ENCODE measurements around the gene RIMKLB.
"Not testable (repeated sequence)": the region's sequence is repeated elsewhere in the genome, so short reads cannot be mapped to it uniquely, and the experiment has no call there.

Gene RIMKLB

DNA sequence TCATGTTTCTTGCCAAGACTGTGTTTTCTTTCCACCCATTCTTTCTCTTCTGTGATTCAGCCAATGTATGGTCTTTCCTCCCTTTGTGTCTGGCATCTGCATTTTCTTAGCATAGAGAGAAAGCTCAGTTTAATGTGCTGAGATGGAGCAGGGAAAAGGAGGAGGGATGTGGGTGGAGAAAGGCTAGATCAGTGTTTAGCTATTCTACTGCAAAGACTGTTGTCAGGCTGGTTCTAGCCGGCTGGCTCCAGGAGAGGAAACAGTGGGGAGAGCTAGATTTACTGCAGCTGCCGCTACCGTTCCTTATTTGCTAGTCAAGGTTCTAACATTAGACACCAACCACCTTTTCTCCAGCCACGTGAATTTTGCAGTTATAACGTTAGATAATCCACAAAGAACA, 5.2 kb upstream of the RIMKLB start:
- peak; percentile 86 for DNase-seq (ENCODE audit: low spot score)

DNA sequence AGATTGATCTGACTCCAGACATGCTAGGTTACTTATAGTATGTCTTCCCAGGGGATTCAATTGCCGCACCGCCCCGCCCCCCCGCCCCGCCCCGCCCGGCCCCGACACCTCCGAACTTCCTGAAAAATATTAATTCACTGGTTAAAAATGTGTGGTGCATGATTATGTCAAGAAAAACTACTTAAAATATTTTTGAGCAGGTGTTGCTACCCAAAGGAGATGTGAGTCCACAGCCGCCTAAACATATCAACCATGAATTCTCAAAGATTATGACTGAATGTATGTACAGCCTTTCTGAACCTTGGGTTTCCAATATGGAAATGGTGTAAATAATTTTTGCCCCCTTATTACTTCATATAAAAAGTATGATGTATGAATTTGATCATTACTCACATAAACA, 2.7 kb upstream of the RIMKLB start:
- DNase-seq (ENCODE audit: low spot score) = no peak

DNA sequence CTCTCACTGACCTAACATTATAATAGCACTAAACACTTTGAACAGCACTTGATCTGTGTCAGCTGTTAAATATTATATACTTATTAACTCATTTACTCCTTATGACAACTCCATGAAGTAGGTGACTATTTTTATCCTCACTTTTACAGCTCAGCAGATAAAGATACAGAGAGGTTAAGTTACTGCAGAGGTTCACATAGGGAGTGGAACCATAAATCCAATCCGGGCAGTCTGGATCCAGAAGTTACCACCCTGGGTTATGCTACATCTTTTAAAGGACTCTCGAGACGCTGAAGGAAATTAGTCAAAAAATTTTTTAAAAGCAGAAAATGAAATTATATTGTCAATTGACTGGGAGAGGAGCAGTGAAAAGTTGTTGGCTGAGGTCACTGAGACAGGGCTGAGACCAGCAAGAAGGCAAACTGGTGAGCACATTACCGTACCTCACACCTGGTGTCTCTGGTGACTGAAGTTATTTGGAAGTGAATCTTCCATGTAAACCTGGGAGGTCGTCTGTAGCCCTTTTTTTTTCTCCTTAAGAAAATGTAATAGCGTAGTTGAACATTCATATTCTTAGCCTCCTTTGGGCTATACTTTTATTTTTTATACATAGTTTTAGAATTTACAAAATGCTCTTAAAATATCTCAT, 1.2 kb upstream of the RIMKLB start:
- DNase-seq (ENCODE audit: low spot score) = no peak

DNA sequence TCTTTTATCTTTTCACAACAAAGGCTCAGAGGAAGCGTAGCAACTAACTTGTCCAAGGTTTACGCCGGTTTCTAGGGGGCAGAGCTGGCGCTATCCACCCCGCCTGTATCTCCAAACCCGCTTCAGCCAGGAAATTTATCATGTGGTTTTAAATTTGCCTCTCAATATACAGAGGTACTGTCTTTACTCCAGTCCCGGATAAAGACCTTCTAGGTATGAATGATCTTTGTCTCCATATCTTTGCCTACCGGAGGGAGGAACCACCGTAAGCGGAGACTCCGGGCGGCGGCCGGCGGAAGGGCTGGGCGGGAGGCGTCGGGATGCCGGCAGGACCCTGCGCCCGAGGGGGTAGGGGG, 693 bp upstream of the RIMKLB start:
- peak; percentile 48 for DNase-seq (ENCODE audit: low spot score)

DNA sequence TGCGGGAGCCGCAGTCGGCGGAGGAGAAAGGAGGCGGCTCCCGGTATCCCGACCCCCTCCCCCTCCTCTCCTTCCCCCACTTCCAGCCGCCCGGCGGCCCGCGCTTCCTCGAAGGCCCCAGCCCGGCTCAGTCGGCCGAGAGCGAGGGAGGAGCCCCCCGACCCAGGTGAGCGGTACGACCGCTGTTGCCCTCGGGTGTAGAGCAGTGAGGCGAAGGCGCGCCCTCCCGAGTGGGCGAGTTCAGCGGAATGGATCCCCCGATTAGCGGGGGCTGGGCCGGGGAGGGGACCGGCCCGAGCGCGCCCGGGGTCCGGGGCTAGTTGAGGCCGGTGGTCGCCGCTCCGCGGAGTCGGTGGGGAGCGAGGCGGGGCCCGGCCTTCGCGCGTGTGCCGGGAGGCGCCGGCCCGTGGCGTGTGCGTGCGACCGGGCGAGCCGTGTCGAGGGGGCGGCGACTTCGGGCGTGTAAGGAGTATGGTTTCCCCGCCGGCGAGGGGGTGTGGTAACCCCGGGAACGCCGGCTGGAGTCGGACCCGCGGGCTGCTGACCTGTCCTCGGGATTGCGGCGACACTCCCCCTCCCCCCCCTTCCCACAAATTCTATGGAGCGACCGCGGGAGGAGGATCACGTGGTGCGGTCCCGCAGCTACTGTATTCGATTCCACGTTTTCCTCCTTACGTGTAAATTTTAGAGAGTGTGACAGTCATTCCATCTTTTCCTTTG, 501 bp downstream of the RIMKLB start:
- DNase-seq (ENCODE audit: low spot score) = no peak

DNA sequence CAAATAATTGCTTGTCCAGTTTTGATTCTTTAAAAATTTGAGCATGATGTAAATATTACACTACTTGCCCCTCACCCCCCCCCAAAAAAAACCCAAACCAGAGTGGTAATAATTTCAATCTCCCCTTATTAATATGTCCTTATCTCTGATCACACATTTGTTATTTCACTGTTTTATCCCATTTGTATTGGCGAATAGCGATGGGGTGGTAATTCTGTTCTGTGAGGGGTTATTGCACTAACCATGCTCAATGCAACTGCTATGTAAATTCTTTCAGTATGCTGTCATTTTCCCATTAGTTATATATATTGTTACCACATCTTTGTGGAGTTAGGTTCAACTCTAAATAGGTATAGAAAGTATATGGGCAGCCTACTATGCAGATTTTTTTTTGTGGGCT, 1.1 kb downstream of the RIMKLB start:
- no peak for DNase-seq (ENCODE audit: low spot score)

DNA sequence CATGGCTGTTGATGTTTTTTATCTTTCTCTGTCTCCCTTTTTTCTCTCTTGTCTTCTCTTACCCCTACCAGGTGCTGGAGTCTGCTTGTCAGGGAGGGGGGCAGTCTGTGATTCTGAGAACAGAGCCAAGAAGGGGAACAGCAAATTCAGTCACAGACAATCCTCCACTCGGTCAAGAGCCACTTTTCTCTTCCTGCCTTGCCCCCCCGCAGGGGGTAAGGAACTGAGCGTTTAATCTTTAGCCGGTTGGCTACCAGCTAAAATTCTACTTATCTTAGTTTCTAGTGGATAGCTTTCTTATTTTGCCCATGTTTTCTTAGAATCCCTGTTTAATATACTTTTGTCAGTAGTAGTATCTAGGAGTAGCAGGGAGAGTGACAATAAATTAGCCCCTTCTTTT, 1.9 kb downstream of the RIMKLB start:
- no peak for DNase-seq (ENCODE audit: low spot score)

DNA sequence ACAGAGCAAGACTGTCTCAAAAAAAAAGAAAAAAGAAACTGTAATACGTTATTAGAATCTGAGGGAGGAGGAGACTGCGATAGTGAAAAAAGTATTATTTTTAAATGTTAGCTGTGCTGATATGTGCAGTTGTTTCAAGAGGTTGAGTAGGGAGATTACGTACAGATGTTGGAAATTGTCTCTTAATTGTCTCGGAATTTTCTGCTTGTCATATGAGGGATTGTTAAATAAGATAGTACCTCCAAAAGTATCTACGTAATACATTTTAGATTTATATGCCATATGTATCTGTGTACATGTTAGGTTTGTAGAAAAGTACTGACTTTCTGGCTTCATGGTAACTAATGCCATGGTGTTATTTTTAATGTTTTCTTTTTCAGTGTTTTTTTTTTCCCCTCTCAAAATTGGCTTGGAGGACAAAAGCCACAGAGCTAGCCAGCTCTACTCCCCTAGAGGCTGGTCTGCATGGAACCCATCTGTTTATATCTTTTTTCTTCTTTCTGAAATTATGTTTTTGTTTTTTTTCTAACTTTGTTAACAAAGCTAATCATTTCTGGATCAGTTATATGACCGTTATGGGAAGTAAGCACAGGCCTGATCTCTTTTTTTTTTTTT, 3.4 kb downstream of the RIMKLB start:
- no peak for DNase-seq (ENCODE audit: low spot score)

DNA sequence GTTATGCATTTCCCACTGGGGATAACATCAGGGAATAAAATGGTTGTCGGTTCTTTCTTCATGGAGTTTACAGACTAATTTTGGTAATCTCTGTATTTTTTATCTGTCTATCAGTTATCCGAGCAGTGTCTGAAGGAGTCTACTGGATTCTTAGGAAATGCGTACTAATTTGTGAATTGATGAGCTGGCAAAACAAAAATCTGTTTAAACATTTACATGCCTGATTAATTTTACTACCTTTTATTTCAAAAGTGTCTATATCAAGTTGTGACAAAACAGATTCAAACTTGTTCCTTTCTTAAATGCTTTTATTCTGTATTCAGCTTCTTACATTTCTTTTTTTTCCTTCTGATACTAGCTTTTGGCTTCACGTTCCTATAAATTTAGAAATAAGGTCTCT, 4.4 kb downstream of the RIMKLB start:
- no peak for DNase-seq (ENCODE audit: low spot score)

DNA sequence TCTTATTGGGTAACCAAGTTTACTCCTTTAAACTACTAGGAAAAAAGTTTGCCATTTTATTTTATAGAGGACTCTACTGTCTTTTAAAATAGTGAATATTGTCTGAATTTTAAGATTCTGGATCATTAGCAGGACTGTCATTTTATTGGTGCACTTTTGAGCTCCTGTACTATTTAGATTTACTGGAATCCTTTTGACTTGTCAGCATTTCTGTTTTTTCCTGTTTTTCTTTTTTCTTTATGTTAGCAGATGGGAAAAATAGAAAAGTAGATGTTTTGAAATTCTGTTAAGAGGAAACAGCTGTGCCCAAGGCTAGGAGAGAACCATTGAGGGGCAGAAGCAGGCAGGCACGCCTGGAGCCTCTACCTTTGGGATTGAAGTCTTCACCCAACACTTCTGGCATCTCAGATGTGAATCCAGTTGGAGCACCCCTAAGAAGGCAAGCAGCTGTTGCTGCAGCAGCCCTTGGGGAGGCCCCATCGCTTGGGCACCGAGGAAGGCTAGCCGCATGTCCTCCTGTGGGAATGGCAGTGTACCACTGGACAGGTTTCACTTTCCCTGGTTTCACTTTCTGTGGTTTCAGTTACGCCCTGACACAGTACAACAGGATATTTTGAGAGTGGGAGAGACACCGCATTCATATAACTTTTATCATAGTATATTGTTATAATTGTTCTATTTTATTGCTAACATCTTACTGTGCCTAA, 11.5 kb downstream of the RIMKLB start:
- DNase-seq (ENCODE audit: low spot score) = no peak

DNA sequence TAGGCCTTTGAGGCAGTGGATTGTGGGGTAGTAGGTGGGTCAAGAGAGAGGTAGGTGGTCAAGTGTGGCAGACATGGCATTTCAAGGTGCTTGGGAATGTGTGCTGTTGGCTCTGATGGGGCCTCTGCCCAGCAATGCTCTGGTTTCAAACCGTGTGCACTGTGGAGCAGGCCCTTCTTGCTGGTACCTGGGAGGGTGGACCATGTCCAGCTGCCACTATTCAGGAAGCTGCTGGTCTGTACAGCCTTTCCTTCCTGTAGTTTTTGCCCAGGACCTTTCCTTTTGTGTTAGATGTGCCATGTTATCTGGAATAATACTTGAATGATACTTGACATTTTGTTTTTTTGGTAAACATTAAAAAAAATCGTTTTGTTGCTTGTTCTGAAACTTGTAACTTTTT, 14.8 kb downstream of the RIMKLB start:
- no peak for DNase-seq (ENCODE audit: low spot score)

DNA sequence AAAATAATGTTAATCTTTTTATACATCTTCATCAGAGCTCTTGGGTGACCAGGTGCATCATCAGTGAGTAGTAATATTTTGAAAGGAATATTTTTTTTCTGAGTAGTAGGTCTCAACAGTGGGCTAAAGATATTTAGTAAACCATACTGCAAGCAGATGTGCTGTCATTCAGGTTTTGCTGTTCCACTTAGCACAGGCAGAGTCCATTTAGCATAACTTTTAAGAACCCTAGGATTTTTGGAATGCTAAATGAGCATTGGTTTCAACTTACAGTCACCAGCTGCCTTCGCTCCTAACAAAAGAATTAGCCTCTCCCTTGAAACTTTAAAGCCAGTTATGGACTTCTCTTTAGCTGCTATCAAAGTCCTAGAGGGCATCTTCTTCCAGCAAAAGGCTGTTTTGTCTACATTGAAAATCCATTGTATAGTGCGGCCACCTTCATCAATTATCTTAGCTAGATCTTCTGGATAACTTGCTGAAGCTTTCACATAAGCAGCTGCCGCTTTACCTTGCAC, 24.6 kb downstream of the RIMKLB start:
- no peak for DNase-seq (ENCODE audit: low spot score)

DNA sequence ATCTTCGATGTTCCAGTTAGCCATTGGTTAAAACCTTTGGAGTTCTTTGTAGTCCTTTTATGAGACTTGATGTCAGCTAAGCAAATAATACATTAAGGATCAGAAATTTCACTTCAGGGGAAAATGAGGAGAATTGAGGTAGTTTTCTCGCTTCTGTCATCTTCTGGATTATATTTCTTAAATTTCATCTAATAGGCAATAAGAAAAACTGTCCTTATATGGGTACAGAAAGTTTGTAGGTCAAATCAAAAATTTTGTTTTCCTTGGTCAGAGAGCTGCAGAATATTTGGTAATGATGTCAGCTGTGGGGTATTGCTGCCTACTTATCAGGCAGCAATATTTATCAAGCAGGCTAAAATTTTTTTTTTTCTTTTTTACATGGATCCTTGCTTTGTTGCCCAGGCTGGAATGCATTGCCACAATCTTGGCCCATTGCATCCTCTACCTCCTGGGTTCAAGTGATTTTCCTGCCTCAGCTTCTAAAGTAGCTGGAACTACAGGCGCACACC, 37.1 kb downstream of the RIMKLB start:
- DNase-seq (ENCODE audit: low spot score) = no peak

DNA sequence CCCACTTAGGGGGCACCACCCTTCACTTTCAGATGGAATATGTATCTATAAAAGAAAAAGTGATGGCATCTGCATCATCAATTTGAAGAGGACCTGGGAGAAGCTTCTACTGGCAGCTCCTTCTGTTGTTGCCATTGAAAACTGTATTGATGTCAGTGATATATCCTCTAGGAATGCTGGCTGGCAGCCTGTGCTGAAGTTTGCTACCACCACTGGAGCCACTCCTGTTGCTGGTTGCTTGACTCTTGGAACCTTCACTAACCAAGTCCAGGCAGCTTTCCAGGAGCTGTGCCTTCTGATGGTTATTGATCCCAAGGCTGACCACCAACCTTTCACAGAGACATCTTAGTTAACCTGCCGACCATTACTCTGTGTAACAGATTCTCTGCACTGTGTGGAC, 44.7 kb downstream of the RIMKLB start:
- no peak for DNase-seq (ENCODE audit: low spot score)

DNA sequence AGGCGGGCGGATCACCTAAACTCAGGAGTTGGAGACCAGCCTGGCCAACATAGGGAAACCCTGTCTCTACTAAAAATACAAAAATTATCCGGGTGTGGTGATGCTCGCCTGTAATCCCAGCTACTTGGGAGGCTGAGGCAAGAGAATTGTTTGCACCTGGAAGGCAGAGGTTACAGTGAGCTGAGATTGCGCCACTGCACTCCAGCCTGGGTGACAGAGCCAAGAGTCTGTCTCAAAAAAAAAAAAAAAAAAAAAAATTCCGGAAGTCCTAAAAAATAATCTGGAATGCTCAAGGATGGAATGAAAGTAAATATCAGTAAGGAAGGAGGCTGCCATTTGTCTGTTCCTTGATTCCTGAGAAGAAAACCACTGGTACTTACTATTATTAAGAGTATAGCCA, 45.3 kb downstream of the RIMKLB start:
- DNase-seq (ENCODE audit: low spot score) = not testable (repeated sequence)

DNA sequence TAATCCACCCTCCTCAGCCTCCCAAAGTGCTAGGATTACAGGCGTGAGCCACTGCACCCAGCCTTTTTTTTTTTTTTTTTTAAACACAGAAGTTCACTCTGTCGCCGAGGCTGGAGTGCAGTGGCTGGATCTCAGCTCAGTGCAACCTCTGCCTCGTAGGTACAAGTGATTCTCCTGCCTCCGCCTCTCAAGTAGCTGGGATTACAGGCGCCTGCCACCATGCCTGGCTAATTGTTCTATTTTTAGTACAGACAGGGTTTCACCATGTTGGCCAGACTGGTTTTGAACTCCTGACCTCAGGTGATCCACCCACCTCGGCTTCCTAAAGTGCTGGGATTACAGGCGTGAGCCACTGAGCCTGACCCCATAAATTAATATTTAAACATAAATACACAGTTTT, 47.8 kb downstream of the RIMKLB start:
- not testable (repeated sequence) for DNase-seq (ENCODE audit: low spot score)

DNA sequence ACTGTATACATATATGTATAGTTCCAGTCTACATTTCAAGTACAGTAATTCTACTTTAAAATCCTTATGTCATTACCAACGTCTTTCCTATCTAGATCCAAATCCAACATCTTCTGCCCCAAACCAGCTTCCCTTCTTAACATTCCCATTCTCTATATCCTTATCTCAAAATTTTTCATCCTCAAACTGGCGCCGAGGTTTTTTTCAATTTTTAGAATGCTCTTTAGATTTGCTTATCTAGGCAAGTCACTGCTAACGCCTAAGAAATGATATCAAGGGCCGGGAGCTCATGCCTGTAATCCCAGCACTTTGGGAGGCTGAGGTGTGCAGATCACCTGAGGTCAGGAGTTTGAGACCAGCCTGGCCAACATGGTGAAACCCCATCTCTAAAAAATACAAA, 48.3 kb downstream of the RIMKLB start:
- DNase-seq (ENCODE audit: low spot score) = no peak

DNA sequence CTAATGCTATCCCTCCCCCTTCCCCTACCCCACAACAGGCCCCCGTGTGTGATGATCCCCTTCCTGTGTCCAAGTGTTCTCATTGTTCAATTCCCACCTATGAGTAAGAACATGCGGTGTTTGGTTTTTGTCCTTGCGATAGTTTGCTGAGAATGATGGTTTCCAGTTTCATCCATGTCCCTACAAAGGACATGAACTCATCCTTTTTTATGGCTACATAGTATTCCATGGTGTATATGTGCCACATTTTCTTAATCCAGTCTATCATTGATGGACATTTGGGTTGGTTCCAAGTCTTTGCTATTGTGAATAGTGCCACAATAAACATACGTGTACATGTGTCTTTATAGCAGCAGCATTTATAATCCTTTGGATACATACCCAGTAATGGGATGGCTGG, 62.3 kb downstream of the RIMKLB start:
- DNase-seq (ENCODE audit: low spot score) = not testable (repeated sequence)

DNA sequence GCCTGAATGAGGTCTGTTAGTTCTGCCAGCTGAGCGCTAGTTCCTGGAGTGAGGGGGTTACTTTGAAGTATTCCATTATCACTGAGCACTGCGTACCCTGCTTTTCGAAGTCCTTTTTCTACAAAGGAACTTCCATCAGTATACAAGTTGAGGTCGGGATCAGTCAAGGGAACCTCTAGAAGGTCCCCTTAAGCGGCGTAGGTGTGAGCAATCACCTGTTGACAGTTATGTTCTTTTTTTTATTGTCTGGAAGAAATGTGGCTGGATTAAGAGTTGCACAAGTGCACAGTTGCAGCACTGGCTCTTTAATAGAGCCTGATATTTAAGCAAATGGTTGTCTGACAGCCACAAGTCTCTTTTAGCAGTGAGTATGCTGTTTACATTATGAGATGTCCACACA, 64.9 kb downstream of the RIMKLB start:
- not testable (repeated sequence) for DNase-seq (ENCODE audit: low spot score)

DNA sequence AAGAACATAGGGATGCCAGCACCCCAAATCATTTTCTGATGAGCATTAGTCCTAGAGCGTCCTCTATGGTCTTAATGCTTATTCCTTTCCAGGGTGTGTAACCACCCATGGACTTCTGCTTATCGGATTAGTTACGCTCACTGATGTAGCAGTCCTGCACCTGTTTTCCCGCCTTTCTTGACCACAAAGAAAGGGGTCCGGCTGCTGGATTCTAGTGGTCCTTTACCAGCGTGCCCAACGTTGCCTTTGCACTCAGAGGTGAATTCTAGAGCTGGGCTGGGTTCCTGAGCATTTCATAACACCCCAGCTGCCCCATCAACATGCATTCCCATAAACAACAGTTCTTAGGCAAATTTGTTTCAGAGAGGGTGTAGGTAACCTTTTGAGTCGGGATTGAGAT, 68.3 kb downstream of the RIMKLB start:
- DNase-seq (ENCODE audit: low spot score) = not testable (repeated sequence)

DNA sequence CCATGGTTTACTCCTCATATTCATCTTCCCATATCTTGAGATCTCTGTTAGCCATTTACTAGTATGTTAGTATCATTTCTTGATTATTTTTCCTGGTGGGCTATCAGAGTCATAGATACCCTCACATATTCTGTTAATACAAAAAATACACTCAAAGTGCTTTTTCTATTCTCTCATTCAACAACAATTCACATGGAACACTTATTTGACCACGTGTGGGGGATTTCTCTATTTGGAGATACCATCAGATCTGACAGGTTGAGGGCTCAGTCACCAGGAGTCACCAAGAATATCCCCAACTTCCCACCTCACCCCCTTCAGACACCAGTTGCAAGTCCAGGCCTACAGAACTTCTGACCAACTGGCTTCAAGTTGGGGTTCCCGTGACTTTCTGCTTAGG, 72.7 kb downstream of the RIMKLB start:
- no peak for DNase-seq (ENCODE audit: low spot score)

DNA sequence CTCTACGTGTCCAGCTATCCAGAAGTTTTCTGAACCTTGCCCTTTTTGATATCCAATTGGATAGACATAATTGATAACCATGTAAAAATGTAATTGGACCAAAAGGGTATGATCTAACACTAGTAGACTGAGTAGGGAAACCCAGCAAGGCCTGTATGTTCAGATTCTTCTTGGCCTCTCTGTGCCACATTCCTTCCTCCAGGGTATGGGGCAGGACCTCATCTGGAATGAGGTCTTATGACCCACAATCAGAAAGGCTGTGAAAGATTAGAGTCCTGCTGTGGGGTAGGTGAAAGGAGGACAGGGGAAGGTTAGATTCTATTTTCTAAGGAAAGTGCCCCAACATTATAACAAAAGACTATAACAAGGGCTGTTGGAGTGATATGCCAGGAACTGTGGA, 73.3 kb downstream of the RIMKLB start:
- DNase-seq (ENCODE audit: low spot score) = no peak

DNA sequence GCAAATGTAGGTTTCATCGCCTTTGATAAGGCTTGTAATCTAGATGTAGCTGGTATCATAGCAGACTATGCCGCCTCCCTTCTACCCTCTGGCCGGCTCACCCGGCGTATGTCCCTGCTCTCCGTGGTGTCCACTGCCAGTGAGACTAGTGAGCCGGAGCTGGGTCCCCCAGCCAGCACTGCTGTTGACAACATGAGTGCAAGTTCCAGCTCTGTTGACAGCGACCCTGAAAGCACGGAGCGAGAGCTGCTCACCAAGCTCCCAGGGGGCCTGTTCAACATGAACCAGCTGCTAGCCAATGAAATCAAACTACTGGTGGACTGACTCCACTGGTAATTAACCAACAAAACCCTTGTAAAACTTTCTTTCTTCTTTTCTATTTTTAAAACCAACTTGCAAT, 75.7 kb downstream of the RIMKLB start:
- no peak for DNase-seq (ENCODE audit: low spot score)
